Measurements from ENCODE around the gene ADAMTS13.

Gene ADAMTS13

GRCh38 chr9:133382507-133383141 is 39.5 kb upstream of the ADAMTS13 start:
- Histone ChIP-seq H3K9me3 (ENCODE audit: insufficient read depth, low read length) (no peaks in the 10 kb centered on the region; the same call in 1 of the 2 replicates), H4K20me1 (ENCODE audit: low read depth, low read length) (no peaks in the 10 kb centered on the region)
- TF ChIP-seq CTCF (IDR thresholded peaks at IDR 0.05; ENCODE audit: insufficient read depth, low read length, poor library complexity, severe bottlenecking) (no peak), EZH2phosphoT487 (conservative IDR thresholded peaks at IDR 0.05; ENCODE audit: low read length) (no peak)

GRCh38 chr9:133383438-133383837 is 38.7 kb upstream of the ADAMTS13 start:
- H4K20me1 ChIP-seq (ENCODE audit: low read depth, low read length), result no peaks in the 10 kb centered on the region
- no peaks in the 10 kb centered on the region for H3K9me2 ChIP-seq (replicated peaks; ENCODE audit: insufficient read depth, low read length)
- H3K27ac ChIP-seq (ENCODE audit: low read depth, low read length), result no peak overlapping the region
- no peak overlapping the region for H3K4me3 ChIP-seq (ENCODE audit: insufficient read depth, low read length, poor library complexity, severe bottlenecking)
- no peak overlapping the region for H3K9ac ChIP-seq (ENCODE audit: low read length)
- no peak for TF ChIP-seq CTCF (IDR thresholded peaks at IDR 0.05; ENCODE audit: insufficient read depth, low read length, poor library complexity, severe bottlenecking)
- TF ChIP-seq EZH2phosphoT487 (conservative IDR thresholded peaks at IDR 0.05; ENCODE audit: low read length), result no peak
- no peak overlapping the region for H3K4me2 ChIP-seq (ENCODE audit: low read depth, low read length, poor library complexity, severe bottlenecking)
- no peaks in the 10 kb centered on the region for H3K36me3 ChIP-seq (ENCODE audit: low read length)
- H3K79me2 ChIP-seq (ENCODE audit: insufficient read depth, low read length), result no peaks in the 10 kb centered on the region
- no peaks in the 10 kb centered on the region; the same call in 1 of the 2 replicates for H3K9me3 ChIP-seq (ENCODE audit: insufficient read depth, low read length)
- no peak overlapping the region for H2AFZ ChIP-seq (ENCODE audit: low read depth, low read length, severe bottlenecking)
- no peaks in the 10 kb centered on the region for H3K27me3 ChIP-seq (ENCODE audit: low read length)
- no peaks in the 10 kb centered on the region for H3F3A ChIP-seq (ENCODE audit: insufficient read depth)

More at GRCh38 chr9:133382507-133383141, 39.5 kb upstream of the ADAMTS13 start:
- Histone ChIP-seq H3K36me3 (ENCODE audit: low read length) (no peaks in the 10 kb centered on the region), H3K79me2 (ENCODE audit: insufficient read depth, low read length) (no peaks in the 10 kb centered on the region), H3F3A (ENCODE audit: insufficient read depth) (no peaks in the 10 kb centered on the region), H3K9me2 (replicated peaks; ENCODE audit: insufficient read depth, low read length) (no peaks in the 10 kb centered on the region), H3K4me3 (ENCODE audit: insufficient read depth, low read length, poor library complexity, severe bottlenecking) (no peak overlapping the region), H3K9ac (ENCODE audit: low read length) (no peak overlapping the region), H3K4me2 (ENCODE audit: low read depth, low read length, poor library complexity, severe bottlenecking) (no peak overlapping the region), H3K27me3 (ENCODE audit: low read length) (no peaks in the 10 kb centered on the region), H3K27ac (ENCODE audit: low read depth, low read length) (no peak overlapping the region), H2AFZ (ENCODE audit: low read depth, low read length, severe bottlenecking) (no peak overlapping the region)

GRCh38 chr9:133384736-133385321 is 37.3 kb upstream of the ADAMTS13 start:
- Histone ChIP-seq H3K79me2 (ENCODE audit: insufficient read depth, low read length) (no peaks in the 10 kb centered on the region), H3K27ac (ENCODE audit: low read depth, low read length) (no peak overlapping the region), H3K36me3 (ENCODE audit: low read length) (no peaks in the 10 kb centered on the region), H3K4me3 (ENCODE audit: insufficient read depth, low read length, poor library complexity, severe bottlenecking) (no peak overlapping the region), H4K20me1 (ENCODE audit: low read depth, low read length) (no peaks in the 10 kb centered on the region), H3K9ac (ENCODE audit: low read length) (no peak overlapping the region), H3F3A (ENCODE audit: insufficient read depth) (no peaks in the 10 kb centered on the region), H3K9me2 (replicated peaks; ENCODE audit: insufficient read depth, low read length) (no peaks in the 10 kb centered on the region), H3K27me3 (ENCODE audit: low read length) (no peaks in the 10 kb centered on the region), H3K4me2 (ENCODE audit: low read depth, low read length, poor library complexity, severe bottlenecking) (no peak overlapping the region), H3K9me3 (ENCODE audit: insufficient read depth, low read length) (no peaks in the 10 kb centered on the region; the same call in 1 of the 2 replicates), H2AFZ (ENCODE audit: low read depth, low read length, severe bottlenecking) (no peak overlapping the region)
- TF ChIP-seq EZH2phosphoT487 (conservative IDR thresholded peaks at IDR 0.05; ENCODE audit: low read length) (no peak), CTCF (IDR thresholded peaks at IDR 0.05; ENCODE audit: insufficient read depth, low read length, poor library complexity, severe bottlenecking) (no peak)
